Right lobe of liver (tissue), 6 donors: Measurements from ENCODE around the gene SHC2. TPM values are rescaled to one million over a fixed set of nuclear protein-coding genes. Genes with fewer than 3 reads are reported as not detected.
A peak's percentile ranks its signal among the peaks of the same experiment; 100 is the strongest.

Experiments
- ATAC-seq, 4 donors: fragments of 200-7000 bp; cut with Tn5 transposase; one replicate each; pipeline ENCODE4 v1.9.1; 2020; ENCODE audit warnings: mild to moderate bottlenecking in 4 of 4, moderate library complexity in 4 of 4
- DNase-seq, 3 donors: peaks; one replicate each; pipeline ENCODE4 v3.0.0-alpha.2; 2020
- H3K27ac ChIP-seq, 3 donors: fragments of 200-600 bp; one replicate each; pipeline ENCODE4 v1.8.0; 2022
- H3K27me3 ChIP-seq, 2 donors: fragments of 200-600 bp; one replicate each; pipeline ENCODE4 v1.8.0; 2022
- H3K36me3 ChIP-seq, 4 donors: fragments of 200-600 bp; sonication (generic) in 1 of 4; one replicate each; pipeline versions ENCODE4 v1.5.1 to v1.8.0; 2017 to 2022; ENCODE audit warnings: control low read depth in 1 of 4
- H3K4me1 ChIP-seq, 4 donors: fragments of 200-600 bp; sonication (generic) in 1 of 4; one replicate each; pipeline versions ENCODE4 v1.5.1 to v1.8.0; 2017 to 2022; ENCODE audit warnings: control low read depth in 1 of 4
- H3K4me3 ChIP-seq, 3 donors: fragments of 200-600 bp; one replicate each; pipeline ENCODE4 v1.8.0; 2022
- H3K9me3 ChIP-seq, 4 donors: fragments of 200-600 bp; sonication (generic) in 1 of 4; one replicate each; pipeline versions ENCODE4 v1.5.1 to v1.8.0; 2017 to 2022; ENCODE audit warnings: control low read depth in 1 of 4
- CTCF ChIP-seq, 4 donors: fragments of 200-600 bp in 3 of 4; fragments of 450-650 bp in 1 of 4; IDR thresholded peaks; one replicate each; pipeline versions ENCODE4 v1.5.1 to v1.8.0; 2016 to 2022; ENCODE audit warnings: antibody characterized with exemption in 4 of 4, mild to moderate bottlenecking in 2 of 4
- POLR2A ChIP-seq: fragments of 450-650 bp; IDR thresholded peaks from one replicate; pipeline ENCODE4 v1.6.1; 2017; ENCODE audit warnings: antibody characterized with exemption, mild to moderate bottlenecking
- WGBS: methylation state at CpG from one replicate; pipeline ENCODE4 v1.1.6; 2018; ENCODE audit warnings: low coverage, low lambda C conversion rate; ENCODE audit not compliant: insufficient coverage; ENCODE audit errors: missing lambda C conversion rate; 5-methylcytosine and 5-hydroxymethylcytosine counted together
- intact Hi-C, 2 donors: fragments of 100-400 bp; cut with DNase I; formaldehyde crosslinking; loops; one replicate each; pipeline versions ENCODE4 v1.11.2 to v1.14.1; 2022
- long read RNA-seq: library from polyadenylated mRNA; unstranded; transcript quantifications from one replicate; pipeline ENCODE4 v2.0.0, GENCODE V29; 2019
- total RNA-seq, 6 experiments: library from RNA; depleted of rRNA in 2 of 6; stranded (reverse); fragments of >200 nt in 2 of 6; fragmentation: NEBNext Ultra II Directional in 3 of 6; extraction: Animal tissue kit (Norgen Biotek cat#: 25700) in 3 of 6; gene quantifications; one replicate each; pipeline versions ENCODE4 v1.1.0 to v1.2.4, GENCODE V29; 2016 to 2023
- donor health status: DM: no; HTN: yes; CAD: no.
- donor health status: DM: no; HTN: no; CAD: no.
- donor health status: DM: no; HTN: no; CAD: no.
- donor health status: DM: no; HTN: yes; CAD: no.
- donor health status: DM: no; HTN: yes; CAD: no.

Gene SHC2
- total RNA-seq: 10 to 100 TPM; 48.4 to 69.9 (median 59.1) TPM
- long read RNA-seq, partial matches to known transcripts: 4 of 5 reads
- long read RNA-seq, other reads (novel, unspliced or antisense): 1 of 5 reads

DNA sequence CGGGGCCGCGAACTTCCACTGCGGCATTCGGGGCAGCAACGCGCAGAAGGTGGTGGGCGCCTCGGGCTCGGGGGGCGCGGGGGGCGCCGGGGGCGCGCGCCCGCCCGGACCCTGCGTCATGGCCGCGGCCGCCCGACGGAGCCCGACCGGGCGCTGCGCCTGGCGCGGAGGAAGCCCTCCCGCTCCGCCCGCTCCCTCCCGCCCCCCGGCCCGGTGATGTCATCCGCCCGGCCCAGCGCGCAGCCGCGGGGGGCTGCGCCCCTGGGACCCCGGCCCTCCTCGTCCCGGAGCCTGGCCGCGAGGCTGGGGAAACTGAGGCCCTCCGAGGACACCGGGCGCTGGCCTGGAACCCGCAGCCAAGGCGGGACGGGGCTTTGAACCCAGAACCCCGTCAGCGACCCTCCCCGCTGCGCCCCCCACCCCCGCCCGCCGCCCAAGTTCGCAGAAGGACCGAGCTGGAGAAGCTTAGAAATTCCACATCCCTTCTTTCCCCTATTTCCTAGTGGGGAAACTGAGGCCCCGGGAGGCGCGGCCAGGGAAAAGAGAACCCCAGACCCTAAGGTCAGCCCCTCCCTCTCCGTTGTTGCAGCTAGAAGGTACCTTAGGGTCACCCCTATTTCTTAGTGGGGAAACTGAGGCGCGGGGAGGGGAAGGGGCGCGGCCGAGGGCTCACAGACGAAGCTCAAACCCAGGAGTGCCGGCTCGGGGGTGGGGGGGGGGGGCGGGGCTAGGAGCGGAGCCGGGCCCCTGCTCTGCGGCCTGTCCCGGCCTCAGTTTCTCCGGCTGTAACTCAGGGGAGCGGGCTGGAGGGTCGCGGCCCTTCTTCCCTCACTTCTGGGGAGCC lies at the start of gene SHC2:
TSS of gene SHC2 (minus strand) at position 157 of the 844 bp plus-strand sequence. CDS start at position 120, 37 bp downstream.
- intact Hi-C loops: no loop called here
- DNase-seq (peak in 1 of 3 donors; percentile 72), ATAC-seq (peak; percentile 43 to 55 (median 50))
- H3K27ac ChIP-seq: peak within 1 kb of the TSS; percentile 85 to 89 (median 86)
- WGBS: 0% methylated on average over 3 of the region's 85 CpGs
- peak; percentile 70 for TF ChIP-seq POLR2A
- TF ChIP-seq CTCF (IDR thresholded peaks at IDR 0.05): no peak
- no peaks in the 10 kb centered on the region for H3K36me3 ChIP-seq
- H3K4me1 ChIP-seq: peaks cover 0 to 9% (median 0%) of the 10 kb centered on the region in 4 donors
- H3K27me3 ChIP-seq: no peaks in the 10 kb centered on the region
- no peaks in the 10 kb centered on the region for H3K9me3 ChIP-seq
- H3K4me3 ChIP-seq: peak within 1 kb of the TSS; percentile 62 to 87 (median 82)

DNA sequence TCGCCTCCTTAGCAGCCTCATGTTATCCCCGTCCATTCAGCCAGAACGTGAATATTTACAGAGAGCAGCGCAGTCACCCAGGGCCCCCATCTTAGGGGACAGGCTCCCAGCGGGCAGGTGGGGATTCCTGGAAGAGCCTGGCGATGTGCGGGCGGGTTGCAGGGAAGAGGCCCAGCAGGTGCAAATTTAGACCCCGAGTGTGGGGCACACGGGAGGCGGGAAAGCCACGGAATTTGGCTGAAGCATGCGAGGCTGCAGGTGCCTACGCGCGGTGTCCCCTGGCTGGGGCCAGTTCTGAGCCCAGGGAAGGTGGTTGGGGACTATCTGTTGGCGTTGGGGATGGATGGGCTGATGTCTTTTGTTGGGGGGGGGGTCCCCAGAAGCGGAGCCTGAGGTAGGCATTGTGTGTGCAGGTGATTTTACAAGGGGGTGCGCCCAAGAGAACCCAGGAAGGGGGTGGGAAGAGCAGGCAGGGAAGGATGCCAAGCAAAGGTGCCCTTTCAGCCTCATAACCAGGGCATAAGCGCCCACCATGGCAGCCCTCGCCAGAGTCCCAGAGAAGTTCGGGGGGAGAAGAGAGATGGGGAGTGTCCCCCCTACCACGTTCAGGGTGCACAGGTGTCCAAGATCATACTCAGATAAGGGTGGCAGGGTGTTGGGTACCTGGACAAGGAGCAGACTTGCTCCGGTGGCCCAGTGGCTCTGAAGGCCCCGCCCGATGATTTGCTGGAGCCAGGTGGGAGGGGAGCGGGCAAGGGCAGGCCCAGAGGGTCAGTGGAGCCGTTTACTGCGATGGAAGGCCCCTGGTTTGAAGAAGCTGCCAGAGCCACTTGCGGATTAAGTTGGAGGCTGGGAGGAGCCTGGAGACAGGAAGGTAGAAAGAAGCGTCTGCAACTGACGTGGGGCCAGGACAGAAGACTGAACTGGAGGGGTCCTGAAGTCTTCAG lies 47.6 kb upstream of the SHC2 start:
- TF ChIP-seq CTCF (IDR thresholded peaks at IDR 0.05) (no peak), POLR2A (no peak)
- Histone ChIP-seq H3K9me3 (no peaks in the 10 kb centered on the region), H3K27me3 (no peaks in the 10 kb centered on the region), H3K27ac (no peak overlapping the region), H3K4me1 (peaks cover 0 to 10% (median 3%) of the 10 kb centered on the region in 4 donors), H3K36me3 (no peaks in the 10 kb centered on the region), H3K4me3 (peak overlapping the region; percentile 96 to 100 (median 100))
- intact Hi-C loops: no loop called here
- DNase-seq: no peak
- ATAC-seq: no peak
- 55% methylated on average over 20 of the region's 32 CpGs for WGBS

GRCh38 chr19:507286-508203 lies 46.7 kb upstream of the SHC2 start, which contains the start of gene TPGS1:
TPGS1 (plus strand) TSS chr19:507497; CDS start chr19:507507, 10 bp downstream.
- peak within 1 kb of the TSS; percentile 87 to 88 (median 88) for H3K27ac ChIP-seq
- WGBS: 0% methylated on average over 15 of the region's 81 CpGs
- ATAC-seq (peak; percentile 83 to 92 (median 88)), DNase-seq (peak; percentile 83 to 94 (median 94))
- H3K36me3 ChIP-seq: no peaks in the 10 kb centered on the region
- no peaks in the 10 kb centered on the region for H3K9me3 ChIP-seq
- intact Hi-C loops: no loop called here
- peak within 1 kb of the TSS; percentile 96 to 100 (median 100) for H3K4me3 ChIP-seq
- H3K4me1 ChIP-seq: peaks cover 0 to 10% (median 3%) of the 10 kb centered on the region in 4 donors
- no peaks in the 10 kb centered on the region for H3K27me3 ChIP-seq
- TF ChIP-seq POLR2A (peak; percentile 53), CTCF (IDR thresholded peaks at IDR 0.05) (peak in 1 of 4 donors; percentile 4)
